Sciatic nerve (tissue), 2 donors: ENCODE results near the gene ACIN1. TPM values are rescaled to one million over a fixed set of nuclear protein-coding genes. Genes with fewer than 3 reads are reported as not detected.
A peak's percentile ranks its signal among the peaks of the same experiment; 100 is the strongest.

Experiments used
- ATAC-seq: fragments of 200-7000 bp; cut with Tn5 transposase; one replicate; pipeline ENCODE4 v1.9.1; 2020; ENCODE audit warnings: mild to moderate bottlenecking, moderate library complexity
- DNase-seq: peaks from one replicate; pipeline ENCODE4 v3.0.0-alpha.2; 2020; ENCODE audit warnings: low spot score
- intact Hi-C: fragments of 100-400 bp; cut with DNase I; formaldehyde crosslinking; loops from one replicate; pipeline ENCODE4 v1.14.2; 2022
- total RNA-seq: library from RNA; stranded (reverse); fragmentation: NEBNext Ultra II Directional; extraction: Animal tissue kit (Norgen Biotek cat#: 25700); gene quantifications from one replicate; pipeline ENCODE4 v1.2.1, GENCODE V29; 2021
- donor health status: DM: no; HTN: no; CAD: no.
- donor health status: DM: no; HTN: no; CAD: no.

Gene ACIN1
- total RNA-seq, 1 donor from 2014 or later = 166 TPM

DNA sequence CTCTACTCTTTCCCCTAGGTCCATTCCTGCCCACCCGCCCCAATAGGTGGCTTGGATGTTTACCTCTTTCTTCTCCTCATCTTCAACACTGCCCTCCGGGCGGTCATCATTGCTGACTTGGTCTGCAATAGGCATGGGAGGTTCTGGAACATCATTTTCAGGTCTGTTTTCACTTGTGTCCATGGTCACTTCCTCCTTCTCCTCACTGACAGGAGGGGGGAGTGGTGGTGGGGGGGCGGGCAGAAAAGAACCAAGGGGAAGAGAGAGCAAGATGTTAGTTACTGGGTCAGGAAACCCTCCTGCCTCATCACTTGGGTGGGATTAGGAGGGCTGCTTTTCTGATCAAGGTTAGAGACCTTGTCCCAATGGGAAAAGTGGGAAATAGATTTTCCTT is 25.5 kb downstream of the ACIN1 start:
- intact Hi-C loops = no loop called here
- ATAC-seq (no peak), DNase-seq (no peak)

GRCh38 chr14:23068789-23069412 is 26.0 kb downstream of the ACIN1 start:
- ATAC-seq = peak; percentile 79
- intact Hi-C loops = no loop called here

DNA sequence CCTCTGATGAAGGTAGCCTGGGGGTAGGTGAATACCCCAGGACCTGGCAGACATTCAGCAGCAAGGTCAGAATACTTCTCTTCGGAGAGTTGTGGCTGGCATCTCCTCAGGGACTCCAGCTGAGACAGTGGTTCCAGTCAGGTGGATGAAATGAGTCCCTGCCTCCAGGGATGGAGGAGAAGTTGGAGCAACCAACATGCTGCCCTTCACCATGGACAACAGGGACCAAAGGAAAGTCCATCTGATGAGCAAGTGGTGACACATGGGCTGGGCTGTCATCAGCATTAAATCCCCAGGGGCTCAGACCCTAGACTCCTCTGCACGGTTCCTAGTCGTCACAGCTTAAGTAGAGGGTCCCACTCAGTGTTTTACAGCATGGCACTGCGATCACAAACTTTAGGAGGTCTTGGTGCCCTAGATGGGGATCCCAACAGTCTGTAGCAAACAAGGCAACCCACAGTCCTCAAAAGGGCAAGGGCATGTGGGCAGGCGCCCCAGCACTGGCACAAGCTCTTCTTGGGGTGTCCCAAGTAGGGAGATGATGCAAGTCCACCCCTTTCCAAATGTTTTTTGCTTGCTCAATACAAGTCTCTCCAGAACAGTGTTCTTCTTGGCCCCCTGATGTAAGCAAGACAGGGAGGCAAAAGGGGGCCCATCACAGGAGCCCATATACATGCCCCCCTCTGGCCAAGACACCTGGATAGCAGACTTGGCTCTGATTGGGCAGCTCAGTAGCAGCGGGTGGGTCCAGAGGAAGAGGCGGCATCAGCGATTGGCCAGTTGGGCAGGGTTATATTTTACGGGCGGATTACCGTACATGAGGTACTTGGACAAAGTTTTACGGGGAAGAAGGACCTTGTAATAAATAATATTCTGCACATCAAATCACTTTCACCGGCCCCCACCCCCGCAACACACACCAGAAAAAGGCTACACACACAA is 26.8 kb downstream of the ACIN1 start:
- intact Hi-C loops = no loop called here
- ATAC-seq (no peak), DNase-seq (no peak)

More at GRCh38 chr14:23068789-23069412, 26.0 kb downstream of the ACIN1 start:
- DNase-seq = peak; percentile 85

- intact Hi-C loops = no loop called here
- ATAC-seq = no peak
- no peak for DNase-seq
Observed at GRCh38 chr14:23066855-23067744, 27.8 kb downstream of the ACIN1 start.

- ATAC-seq (no peak), DNase-seq (no peak)
- intact Hi-C loops = no loop called here
Observed at GRCh38 chr14:23066368-23066767, 28.6 kb downstream of the ACIN1 start.

- ATAC-seq (no peak), DNase-seq (no peak)
- intact Hi-C loops = no loop called here
Observed at GRCh38 chr14:23063601-23064000, 31.3 kb downstream of the ACIN1 start.

DNA sequence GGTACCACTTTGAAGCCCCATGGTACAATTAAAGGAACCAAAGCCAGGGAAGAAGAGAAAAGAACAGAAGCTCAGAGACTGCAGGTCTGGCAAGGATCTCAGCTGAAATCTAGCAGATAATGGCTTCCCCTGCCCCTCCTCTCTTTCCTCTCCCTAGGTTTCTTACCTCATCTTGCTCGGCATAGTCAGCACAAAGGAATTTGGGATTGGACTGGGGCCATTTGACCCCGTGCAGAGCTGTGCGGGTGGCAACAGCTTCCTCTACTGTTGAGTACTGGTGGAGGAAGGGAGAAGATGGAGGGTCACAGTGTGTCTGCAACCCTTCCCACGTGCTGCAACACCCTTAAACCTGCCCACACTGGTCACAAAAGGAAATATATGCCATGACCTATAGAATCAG is 32.9 kb downstream of the ACIN1 start:
- DNase-seq = peak; percentile 78
- intact Hi-C loops = no loop called here
- ATAC-seq = peak; percentile 60

- ATAC-seq (no peak), DNase-seq (no peak)
- intact Hi-C loops = no loop called here
Observed at GRCh38 chr14:23060536-23061260, 34.2 kb downstream of the ACIN1 start.

DNA sequence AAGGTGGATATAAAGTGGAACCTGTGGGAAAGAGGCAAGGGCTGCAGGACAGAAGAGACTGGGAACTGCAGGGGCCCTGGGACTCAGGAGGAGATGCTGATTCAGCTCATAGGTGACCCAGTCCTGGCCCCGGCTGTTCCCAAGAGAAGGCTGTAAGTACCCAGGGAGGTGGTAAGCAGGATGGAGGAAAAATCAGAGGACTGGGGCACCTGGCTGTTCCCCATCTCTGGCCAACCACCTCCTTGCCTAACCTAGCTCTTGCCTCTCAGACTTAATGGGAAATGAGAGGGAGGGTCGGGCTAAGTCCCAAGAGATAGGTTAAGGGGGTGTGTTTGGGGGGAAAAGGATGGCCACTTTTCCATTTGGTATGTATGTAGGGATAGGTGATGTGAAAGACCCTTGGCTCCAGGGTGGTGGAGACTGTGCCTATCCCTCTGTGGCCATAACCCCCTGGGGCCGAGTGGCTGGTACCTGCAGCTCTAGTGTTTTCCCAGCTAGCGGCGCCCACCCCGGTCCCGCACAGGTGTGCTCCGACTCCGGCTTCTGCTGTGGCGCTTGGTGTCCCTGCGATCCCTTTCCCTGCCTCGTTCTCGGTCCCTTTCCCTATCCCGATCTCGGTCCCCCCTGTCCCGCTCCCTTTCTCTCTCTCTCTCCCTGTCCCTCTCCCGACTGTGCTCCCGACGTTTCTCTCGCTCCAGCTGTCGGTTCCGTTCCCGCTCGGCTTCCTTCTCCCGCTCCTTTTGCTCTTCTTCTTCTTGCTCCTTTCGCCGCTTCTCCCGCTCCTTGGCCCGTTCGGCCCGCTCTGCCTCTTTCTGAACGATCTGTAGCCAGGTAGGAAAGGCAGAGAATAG is 36.1 kb downstream of the ACIN1 start:
- DNase-seq (no peak), ATAC-seq (no peak)
- intact Hi-C loops = no loop called here

- intact Hi-C loops = loop anchor here (2.0 kb wide), 1 partner anchor 71 kb away; no protein-coding TSS in a partner anchor
- peak; percentile 81 for ATAC-seq
Observed at GRCh38 chr14:23057757-23058653, 36.9 kb downstream of the ACIN1 start.

DNA sequence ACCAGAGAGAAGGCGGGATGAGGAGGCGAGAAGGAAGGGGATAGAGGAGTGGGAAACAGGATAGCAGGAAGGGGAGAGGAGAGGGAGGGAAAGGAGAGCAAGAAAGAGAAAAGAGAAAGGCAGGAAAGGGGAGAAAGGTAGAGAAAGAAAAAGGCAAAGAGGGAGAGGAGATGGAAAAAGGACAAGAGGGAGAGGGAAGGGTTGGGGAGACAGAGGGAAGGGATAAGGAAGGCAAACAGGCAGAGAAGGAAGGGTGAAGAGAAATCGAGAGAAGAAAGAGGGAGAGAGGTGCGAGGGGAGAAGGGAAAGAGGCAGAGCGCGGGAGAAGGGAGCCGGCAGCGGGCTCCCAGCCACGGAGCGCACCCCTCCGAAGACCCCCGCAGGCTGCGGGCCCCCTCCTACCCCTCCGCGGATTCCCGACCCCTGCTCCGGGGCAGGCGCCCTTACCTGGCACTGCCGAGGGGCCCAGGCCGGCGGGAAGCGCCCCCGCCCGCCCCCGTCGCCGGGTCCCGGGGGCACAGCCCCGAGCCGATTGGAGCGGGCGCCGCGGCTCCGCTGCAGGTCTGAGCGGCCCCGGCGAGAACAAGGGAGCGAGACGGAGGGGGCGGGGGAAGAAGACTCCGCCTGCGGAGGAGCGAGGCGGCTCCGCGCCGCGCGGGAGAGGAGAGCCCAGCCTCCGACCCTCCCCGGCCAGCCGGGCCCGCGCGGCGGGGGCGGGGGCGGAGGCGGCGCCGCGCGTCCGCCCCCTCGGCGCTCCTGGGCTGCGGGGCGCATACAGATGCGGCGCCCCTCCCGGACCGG is 37.8 kb downstream of the ACIN1 start, which contains the start of gene CDH24:
Gene CDH24, minus strand, starts transcription at position 565 of the 801 bp plus-strand sequence. CDS start 1,787 bp downstream, outside the sequence.
- peak; percentile 85 for DNase-seq
- intact Hi-C loops = loop anchor here (2.0 kb wide), 1 partner anchor 70 kb away; no protein-coding TSS in a partner anchor
- ATAC-seq = peak; percentile 70

More at GRCh38 chr14:23057757-23058653, 36.9 kb downstream of the ACIN1 start:
- DNase-seq = peak; percentile 94

GRCh38 chr14:23056145-23056955 is 38.6 kb downstream of the ACIN1 start:
- ATAC-seq (peak; percentile 51), DNase-seq (peak; percentile 76)
- intact Hi-C loops = loop anchor here (2.0 kb wide), 1 partner anchor 70 kb away; no protein-coding TSS in a partner anchor

DNA sequence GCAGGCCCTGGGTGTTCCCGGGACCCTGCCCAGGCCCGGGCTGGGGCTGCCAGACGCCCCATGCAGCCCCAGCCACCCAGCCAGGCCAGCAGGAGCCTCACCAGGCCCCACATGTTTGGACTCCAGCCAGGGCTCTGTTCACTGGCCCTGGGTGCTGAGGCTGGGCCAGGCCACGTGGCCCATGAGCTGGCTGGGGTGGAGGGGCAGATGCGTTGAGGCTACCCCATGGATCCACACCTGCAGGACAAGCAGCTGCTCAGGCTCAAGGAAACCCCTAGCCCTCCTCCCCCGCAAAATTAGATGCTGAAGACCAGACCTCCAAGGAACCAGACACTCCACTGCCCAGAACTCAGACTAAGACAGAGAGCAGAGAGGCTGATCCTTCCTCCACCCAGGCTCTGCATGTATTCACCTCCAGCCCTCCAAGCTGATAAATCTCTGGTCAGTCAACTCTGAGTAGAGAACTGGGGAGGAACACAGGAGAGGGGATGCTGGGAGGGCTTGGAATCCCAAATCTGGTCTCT is 39.3 kb downstream of the ACIN1 start:
- intact Hi-C loops = loop anchor here (2.0 kb wide), 1 partner anchor 69 kb away; no protein-coding TSS in a partner anchor
- DNase-seq (no peak), ATAC-seq (no peak)

- ATAC-seq (no peak), DNase-seq (no peak)
- intact Hi-C loops = no loop called here
Observed at GRCh38 chr14:23055147-23055550, 39.8 kb downstream of the ACIN1 start.
